K562 (cell line): ENCODE results near the gene SLC24A4. TPM values are rescaled to one million over a fixed set of nuclear protein-coding genes. Genes with fewer than 3 reads are reported as not detected.

ENCODE experiments used
- ATAC-seq: fragments of 200-7000 bp; cut with Tn5 transposase; 3 replicates; pipeline ENCODE4 v1.9.1; 2020; ENCODE audit warnings: moderate library complexity
- BruUV-seq: library from RNA; stranded (reverse); fragments of 400-500 nt; replicated peaks from 2 replicates; lab custom pipeline; 2021; lab: Mats Ljungman, UMichigan
- CTCF ChIA-PET: fragments of 300-600 bp; formaldehyde crosslinking; extraction: SDS; loops from one replicate; lab custom pipeline; 2021; ENCODE audit warnings: low intra/inter-chr PET ratio; lab: Yijun Ruan, JAX
- POLR2A ChIA-PET: fragments of 300-600, 350-650 bp; sonication (Branson Sonifier 250); formaldehyde crosslinking; extraction: SDS; loops from one replicate; lab custom pipeline; 2021; ENCODE audit warnings: antibody characterized with exemption, inconsistent platforms; lab: Yijun Ruan, JAX
- DNase-seq, 4 experiments: peaks; one replicate each; pipeline versions ENCODE4 v3.0.0 to v3.0.0-alpha.2; 2011 to 2018; ENCODE audit warnings: low spot score in 3 of 4, mixed read lengths in 3 of 4; ENCODE audit errors: extremely low read depth in 1 of 4
- FAIRE-seq: peaks from 2 replicates; lab custom pipeline; 2011; peaks lifted over from hg19 to GRCh38; lab: Jason Lieb, UNC
- H2AFZ ChIP-seq: 2 replicates; pipeline ENCODE4 v1.6.0; 2011; ENCODE audit warnings: low read depth, low read length, control low read depth, inconsistent platforms
- H3K27ac ChIP-seq: fragments of 200-600 bp; 3 replicates; pipeline ENCODE4 v1.8.0; 2011; ENCODE audit warnings: low read depth, mild to moderate bottlenecking, control low read depth, inconsistent platforms, low read length, moderate library complexity, mixed read lengths; ENCODE audit errors: extremely low read depth
- H3K27me3 ChIP-seq, 2 experiments: fragments of 300-600 bp in 1 of 2; 2 replicates in 1 of 2; 3 replicates in 1 of 2; pipeline versions ENCODE4 v1.6.0 to v1.8.0; 2011; ENCODE audit warnings: inconsistent platforms in 2 of 2, low read length in 2 of 2, mild to moderate bottlenecking in 1 of 2, mixed read lengths in 1 of 2, moderate library complexity in 1 of 2; ENCODE audit not compliant: control insufficient read depth in 2 of 2, insufficient read depth in 2 of 2
- H3K36me3 ChIP-seq: fragments of 300-600 bp; 3 replicates; pipeline ENCODE4 v1.8.0; 2011; ENCODE audit warnings: mild to moderate bottlenecking, low read length, inconsistent platforms; ENCODE audit not compliant: control insufficient read depth, insufficient read depth
- H3K4me1 ChIP-seq, 2 experiments: fragments of 200-600 bp in 1 of 2; replicated peaks in 1 of 2; 2 replicates in 1 of 2; 3 replicates in 1 of 2; pipeline versions ENCODE4 v1.5.1 to v1.8.0; 2011; ENCODE audit warnings: inconsistent platforms in 2 of 2, low read length in 2 of 2, mild to moderate bottlenecking in 1 of 2, mixed read lengths in 1 of 2, moderate library complexity in 1 of 2; ENCODE audit not compliant: control insufficient read depth in 2 of 2, insufficient read depth in 2 of 2
- H3K4me2 ChIP-seq: 2 replicates; pipeline ENCODE4 v1.6.1; 2011; ENCODE audit warnings: low read length, control low read depth, inconsistent platforms, mixed read lengths; ENCODE audit not compliant: insufficient read depth
- H3K4me3 ChIP-seq: fragments of 200-600 bp; sonication (generic), shearing (Covaris generic); 2 replicates; pipeline ENCODE4 v1.5.1; 2016; ENCODE audit warnings: control low read depth, inconsistent platforms
- H3K79me2 ChIP-seq: fragments of 200-600 bp; 3 replicates; pipeline ENCODE4 v1.8.0; 2011; ENCODE audit warnings: low read length, inconsistent platforms; ENCODE audit not compliant: control insufficient read depth, insufficient read depth
- H3K9ac ChIP-seq, 2 experiments: 2 replicates each; pipeline versions ENCODE4 v1.6.0 to v1.6.1; 2011; ENCODE audit warnings: low read depth in 2 of 2, low read length in 2 of 2, control low read depth in 1 of 2, inconsistent platforms in 1 of 2, mild to moderate bottlenecking in 1 of 2, mixed read lengths in 1 of 2; ENCODE audit not compliant: insufficient read depth in 1 of 2
- H3K9me1 ChIP-seq: one replicate; pipeline ENCODE4 v1.6.0; 2011; ENCODE audit warnings: inconsistent platforms, mild to moderate bottlenecking, low read length, moderate library complexity; ENCODE audit not compliant: control insufficient read depth, insufficient read depth
- H3K9me3 ChIP-seq: replicated peaks from 2 replicates; pipeline ENCODE4 v1.5.1; 2011; ENCODE audit warnings: low read depth, low read length, inconsistent platforms; ENCODE audit not compliant: control insufficient read depth, insufficient read depth
- H4K20me1 ChIP-seq: replicated peaks from 2 replicates; pipeline ENCODE4 v1.6.1; 2011; ENCODE audit warnings: low read length, inconsistent platforms, mixed read lengths; ENCODE audit not compliant: control insufficient read depth, insufficient read depth
- ERF ChIP-seq: fragments of 450-650 bp; formaldehyde crosslinking; IDR thresholded peaks from 2 replicates; pipeline ENCODE4 v1.4.0; 2020; ENCODE audit warnings: mild to moderate bottlenecking, mixed read lengths
- KDM5B ChIP-seq: fragments of 200-600 bp; sonication (generic); IDR thresholded peaks from 2 replicates; pipeline ENCODE4 v1.6.1; 2012; ENCODE audit warnings: low read depth, mild to moderate bottlenecking, moderate library complexity, low read length, control low read depth, inconsistent platforms; ENCODE audit not compliant: insufficient replicate concordance
- LEF1 ChIP-seq: fragments of 450-650 bp; IDR thresholded peaks from 2 replicates; pipeline ENCODE4 v1.6.1; 2016; ENCODE audit warnings: mild to moderate bottlenecking
- MCM3 ChIP-seq: fragments of 450-650 bp; IDR thresholded peaks from 2 replicates; pipeline ENCODE4 v1.6.1; 2016
- POLR2A ChIP-seq: fragments of 450-650 bp; conservative IDR thresholded peaks from 2 replicates; pipeline ENCODE4 v1.6.1; 2016
- RNF2 ChIP-seq: sonication (generic); IDR thresholded peaks from 2 replicates; pipeline ENCODE4 v1.6.1; 2016
- SMARCB1 ChIP-seq: IDR thresholded peaks from 2 replicates; pipeline ENCODE4 v1.6.1; 2011; ENCODE audit warnings: improper control_type of control experiment, low read depth; ENCODE audit not compliant: insufficient read length
- SMARCE1 ChIP-seq: fragments of 450-650 bp; IDR thresholded peaks from 2 replicates; pipeline ENCODE4 v1.7.1; 2016; ENCODE audit warnings: mild to moderate bottlenecking
- YBX1 ChIP-seq: fragments of 450-650 bp; IDR thresholded peaks from 2 replicates; pipeline ENCODE4 v1.7.1; 2016; ENCODE audit warnings: mild to moderate bottlenecking
- ZFP1 ChIP-seq: fragments of 450-650 bp; formaldehyde crosslinking; IDR thresholded peaks from 2 replicates; pipeline ENCODE4 v1.4.0; 2020; ENCODE audit warnings: mild to moderate bottlenecking, mixed read lengths
- ZNF445 ChIP-seq: fragments of 250-450 bp; sonication (Bioruptor Pico); IDR thresholded peaks from 2 replicates; pipeline ENCODE4 v1.4.0; 2020; ENCODE audit warnings: low read depth, mild to moderate bottlenecking, moderate library complexity
- ZNF551 ChIP-seq: fragments of 250-450 bp; sonication (Bioruptor Pico); IDR thresholded peaks from 2 replicates; pipeline ENCODE4 v1.5.0; 2021; ENCODE audit warnings: mild to moderate bottlenecking, moderate library complexity
- WGBS: fragments of 100-300 bp; shearing (Covaris generic); methylation state at CpG from one replicate; pipeline ENCODE4 v1.1.6; 2016; ENCODE audit warnings: low coverage, mixed read lengths; ENCODE audit not compliant: insufficient coverage; ENCODE audit errors: missing lambda C conversion rate; 5-methylcytosine and 5-hydroxymethylcytosine counted together
- in situ Hi-C: fragments of 300-500 bp; cut with MboI; formaldehyde crosslinking; loops from 4 replicates; pipeline ENCODE4 v1.15.0; 2018; ENCODE audit warnings: inconsistent platforms, mixed read lengths
- intact Hi-C: fragments of 100-400 bp; cut with micrococcal nuclease; formaldehyde crosslinking; loops from 2 replicates; pipeline ENCODE4 v1.14.2; 2022
- polyA plus RNA-seq, 8 experiments: library from polyadenylated mRNA; depleted of rRNA in 4 of 8; stranded (reverse) in 5 of 8; unstranded in 3 of 8; fragments of >200 nt; fragmentation: Nextera tagmentation in 2 of 8; fragmentation: Illumina TruSeq in 1 of 8; extraction: Ambion mirVana in 2 of 8; extraction: Trizol in 1 of 8; gene quantifications; 2 replicates each; pipeline versions ENCODE4 v1.2.1 to v1.2.3, GENCODE V29; 2011 to 2014; ENCODE audit warnings: inconsistent platforms in 1 of 8, missing spikeins in 1 of 8
- total RNA-seq, 7 experiments: library from RNA; depleted of rRNA in 6 of 7; stranded (reverse); fragments of >200 nt in 6 of 7; fragmentation: Illumina TruSeq in 2 of 7; extraction: Trizol in 2 of 7; gene quantifications; 2 replicates each; pipeline versions ENCODE4 v1.2.1 to v1.2.3, GENCODE V29; 2011 to 2021; ENCODE audit warnings: low replicate concordance in 1 of 7
- TF ChIP-seq, protein P1 (sequence below): fragments of 200-800 bp; sonication (Bioruptor generic); IDR thresholded peaks from 2 replicates; pipeline ENCODE4 v1.6.1; 2017; ENCODE audit warnings: missing genetic modification characterization, missing compliant biosample characterization
- TF ChIP-seq, protein P2 (sequence below): fragments of 250-450 bp; sonication (Bioruptor Pico); IDR thresholded peaks from 2 replicates; pipeline ENCODE4 v1.8.0; 2022; ENCODE audit warnings: inconsistent platforms
- TF ChIP-seq, protein P3 (sequence below), 3 experiments: IDR thresholded peaks in 2 of 3; conservative IDR thresholded peaks in 1 of 3; 2 replicates each; pipeline ENCODE4 v1.5.1; 2011 to 2012; ENCODE audit warnings: low read length in 3 of 3, mild to moderate bottlenecking in 3 of 3, control low read depth in 2 of 3, improper control_type of control experiment in 1 of 3, inconsistent platforms in 1 of 3, low read depth in 1 of 3, mixed read lengths in 1 of 3, moderate library complexity in 1 of 3; ENCODE audit not compliant: insufficient read depth in 2 of 3
- TF ChIP-seq, protein P4 (sequence below): fragments of 450-650 bp; formaldehyde crosslinking; IDR thresholded peaks from 2 replicates; pipeline ENCODE4 v1.4.0; 2022; ENCODE audit warnings: missing genetic modification characterization

The SLC24A4 gene
- total and polyA plus RNA-seq, 9 of the 15 experiments (the other 6 are each of a cell fraction or from before 2014, with no cell fraction given): not detected

DNA sequence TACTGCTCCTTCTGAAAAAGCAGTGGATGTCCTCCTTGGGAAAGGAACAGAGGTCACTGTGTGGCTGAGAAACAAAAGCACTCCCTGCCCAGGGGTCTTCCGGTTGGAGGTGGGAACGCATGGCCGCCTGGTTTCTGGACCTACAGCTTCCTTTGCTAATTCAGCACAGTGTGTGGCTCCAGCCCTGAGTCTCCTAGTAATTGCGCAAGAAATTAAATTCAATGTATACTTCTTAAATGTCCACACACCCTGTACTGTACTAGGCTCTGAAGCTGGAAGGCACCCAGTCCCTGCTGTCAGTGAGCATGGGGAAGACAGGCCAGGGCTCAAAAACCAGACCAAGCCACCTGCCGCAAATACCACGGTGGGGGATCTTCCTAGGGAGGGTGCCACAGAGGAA is 13.4 kb downstream of the SLC24A4 start:
- ChIA-PET CTCF (no interaction called here), POLR2A (interaction anchor here (0.5 kb wide), 1 partner anchor 1906 kb away, joined by 3 read pairs; no protein-coding TSS in a partner anchor)
- no peaks in the 10 kb centered on the region for H3K4me1 ChIP-seq
- H3K27ac ChIP-seq: no peak overlapping the region
- H3K9ac ChIP-seq: no peak overlapping the region; a peak in 1 of 4 replicates
- FAIRE-seq (no peak), ATAC-seq (no peak), DNase-seq (no peak)
- no peak overlapping the region for H2AFZ ChIP-seq
- H3K36me3 ChIP-seq: no peaks in the 10 kb centered on the region
- no peaks in the 10 kb centered on the region for H4K20me1 ChIP-seq
- H3K9me3 ChIP-seq: no peaks in the 10 kb centered on the region
- no peaks in the 10 kb centered on the region for H3K9me1 ChIP-seq
- no peaks in the 10 kb centered on the region for H3K79me2 ChIP-seq
- H3K4me3 ChIP-seq: no peak overlapping the region
- H3K27me3 ChIP-seq: peaks cover 0 to 43% of the 10 kb centered on the region in 2 experiments; a peak in 2 of 5 replicates
- H3K4me2 ChIP-seq: no peak overlapping the region
- in situ Hi-C loops (no loop called here), intact Hi-C loops (no loop called here)
- BruUV-seq: no TSS peak
- TF ChIP-seq ZNF551 (CRISPR knock-in tag) (no peak), ZFP1 (no peak), YBX1 (no peak), KDM5B (no peak), MCM3 (no peak), ZNF445 (CRISPR knock-in tag) (no peak), SMARCE1 (no peak), ERF (CRISPR knock-in tag) (no peak), RNF2 (no peak), POLR2A (no peak), LEF1 (no peak), SMARCB1 (no peak)
- TF ChIP-seq, protein P1, sequence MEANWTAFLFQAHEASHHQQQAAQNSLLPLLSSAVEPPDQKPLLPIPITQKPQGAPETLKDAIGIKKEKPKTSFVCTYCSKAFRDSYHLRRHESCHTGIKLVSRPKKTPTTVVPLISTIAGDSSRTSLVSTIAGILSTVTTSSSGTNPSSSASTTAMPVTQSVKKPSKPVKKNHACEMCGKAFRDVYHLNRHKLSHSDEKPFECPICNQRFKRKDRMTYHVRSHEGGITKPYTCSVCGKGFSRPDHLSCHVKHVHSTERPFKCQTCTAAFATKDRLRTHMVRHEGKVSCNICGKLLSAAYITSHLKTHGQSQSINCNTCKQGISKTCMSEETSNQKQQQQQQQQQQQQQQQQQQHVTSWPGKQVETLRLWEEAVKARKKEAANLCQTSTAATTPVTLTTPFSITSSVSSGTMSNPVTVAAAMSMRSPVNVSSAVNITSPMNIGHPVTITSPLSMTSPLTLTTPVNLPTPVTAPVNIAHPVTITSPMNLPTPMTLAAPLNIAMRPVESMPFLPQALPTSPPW: no peak
- TF ChIP-seq, protein P2, sequence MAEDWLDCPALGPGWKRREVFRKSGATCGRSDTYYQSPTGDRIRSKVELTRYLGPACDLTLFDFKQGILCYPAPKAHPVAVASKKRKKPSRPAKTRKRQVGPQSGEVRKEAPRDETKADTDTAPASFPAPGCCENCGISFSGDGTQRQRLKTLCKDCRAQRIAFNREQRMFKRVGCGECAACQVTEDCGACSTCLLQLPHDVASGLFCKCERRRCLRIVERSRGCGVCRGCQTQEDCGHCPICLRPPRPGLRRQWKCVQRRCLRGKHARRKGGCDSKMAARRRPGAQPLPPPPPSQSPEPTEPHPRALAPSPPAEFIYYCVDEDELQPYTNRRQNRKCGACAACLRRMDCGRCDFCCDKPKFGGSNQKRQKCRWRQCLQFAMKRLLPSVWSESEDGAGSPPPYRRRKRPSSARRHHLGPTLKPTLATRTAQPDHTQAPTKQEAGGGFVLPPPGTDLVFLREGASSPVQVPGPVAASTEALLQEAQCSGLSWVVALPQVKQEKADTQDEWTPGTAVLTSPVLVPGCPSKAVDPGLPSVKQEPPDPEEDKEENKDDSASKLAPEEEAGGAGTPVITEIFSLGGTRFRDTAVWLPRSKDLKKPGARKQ: no peak
- TF ChIP-seq, protein P3, sequence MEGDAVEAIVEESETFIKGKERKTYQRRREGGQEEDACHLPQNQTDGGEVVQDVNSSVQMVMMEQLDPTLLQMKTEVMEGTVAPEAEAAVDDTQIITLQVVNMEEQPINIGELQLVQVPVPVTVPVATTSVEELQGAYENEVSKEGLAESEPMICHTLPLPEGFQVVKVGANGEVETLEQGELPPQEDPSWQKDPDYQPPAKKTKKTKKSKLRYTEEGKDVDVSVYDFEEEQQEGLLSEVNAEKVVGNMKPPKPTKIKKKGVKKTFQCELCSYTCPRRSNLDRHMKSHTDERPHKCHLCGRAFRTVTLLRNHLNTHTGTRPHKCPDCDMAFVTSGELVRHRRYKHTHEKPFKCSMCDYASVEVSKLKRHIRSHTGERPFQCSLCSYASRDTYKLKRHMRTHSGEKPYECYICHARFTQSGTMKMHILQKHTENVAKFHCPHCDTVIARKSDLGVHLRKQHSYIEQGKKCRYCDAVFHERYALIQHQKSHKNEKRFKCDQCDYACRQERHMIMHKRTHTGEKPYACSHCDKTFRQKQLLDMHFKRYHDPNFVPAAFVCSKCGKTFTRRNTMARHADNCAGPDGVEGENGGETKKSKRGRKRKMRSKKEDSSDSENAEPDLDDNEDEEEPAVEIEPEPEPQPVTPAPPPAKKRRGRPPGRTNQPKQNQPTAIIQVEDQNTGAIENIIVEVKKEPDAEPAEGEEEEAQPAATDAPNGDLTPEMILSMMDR (IDR thresholded peaks at IDR 0.05 in 2 of 3, conservative IDR thresholded peaks at IDR 0.05 in 1 of 3; ENCODE audit: insufficient read depth in 2 of 3, low read depth in 1 of 3, low read length in 3 of 3): no peak
- TF ChIP-seq, protein P4, sequence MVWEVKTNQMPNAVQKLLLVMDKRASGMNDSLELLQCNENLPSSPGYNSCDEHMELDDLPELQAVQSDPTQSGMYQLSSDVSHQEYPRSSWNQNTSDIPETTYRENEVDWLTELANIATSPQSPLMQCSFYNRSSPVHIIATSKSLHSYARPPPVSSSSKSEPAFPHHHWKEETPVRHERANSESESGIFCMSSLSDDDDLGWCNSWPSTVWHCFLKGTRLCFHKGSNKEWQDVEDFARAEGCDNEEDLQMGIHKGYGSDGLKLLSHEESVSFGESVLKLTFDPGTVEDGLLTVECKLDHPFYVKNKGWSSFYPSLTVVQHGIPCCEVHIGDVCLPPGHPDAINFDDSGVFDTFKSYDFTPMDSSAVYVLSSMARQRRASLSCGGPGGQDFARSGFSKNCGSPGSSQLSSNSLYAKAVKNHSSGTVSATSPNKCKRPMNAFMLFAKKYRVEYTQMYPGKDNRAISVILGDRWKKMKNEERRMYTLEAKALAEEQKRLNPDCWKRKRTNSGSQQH (CRISPR knock-in tag): no peak
- WGBS: 4% methylated on average over 6 of the region's 6 CpGs
